RWPE1 (cell line): ENCODE results near the gene NABP2.

ENCODE experiments used
- CTCF ChIA-PET: fragments of 350-600 bp; sonication (Branson Sonifier 250); formaldehyde crosslinking; extraction: SDS; loops from one replicate; lab custom pipeline; 2021; lab: Yijun Ruan, JAX
- POLR2A ChIA-PET: fragments of 400-600 bp; formaldehyde crosslinking; extraction: SDS; loops from one replicate; lab custom pipeline; 2020; ENCODE audit warnings: antibody characterized with exemption; ENCODE audit not compliant: low non-redundant PET; lab: Yijun Ruan, JAX
- DNase-seq: peaks from one replicate; pipeline ENCODE4 v3.0.0; 2012; ENCODE audit warnings: low spot score
- H3K27ac ChIP-seq: fragments of 450-650 bp; 2 replicates; pipeline ENCODE4 v1.5.1; 2017
- TF ChIP-seq, protein P1 (sequence below): fragments of 450-650 bp; conservative IDR thresholded peaks from 2 replicates; pipeline ENCODE4 v1.5.1; 2017; ENCODE audit warnings: low read depth, mild to moderate bottlenecking

The NABP2 gene

DNA sequence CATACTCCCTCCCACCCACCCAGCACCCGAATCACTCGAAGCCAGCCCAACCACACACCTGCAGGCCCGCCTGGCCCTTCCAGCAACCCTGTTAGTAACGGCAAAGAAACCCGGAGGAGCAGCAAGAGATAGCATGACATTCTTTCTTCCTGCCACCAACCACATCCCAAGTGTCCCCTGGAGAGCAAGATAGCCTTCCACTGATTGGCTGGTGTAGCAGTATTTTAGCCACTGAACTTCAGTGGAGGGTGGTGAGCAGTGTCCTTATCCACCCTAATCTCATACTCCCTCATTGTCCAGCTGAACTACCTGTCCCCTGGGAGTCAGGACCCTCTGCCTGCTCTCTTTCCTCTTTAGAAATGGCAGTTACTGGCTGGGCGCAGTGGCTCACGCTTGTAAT lies 4.9 kb downstream of the NABP2 start:
- TF ChIP-seq, protein P1, sequence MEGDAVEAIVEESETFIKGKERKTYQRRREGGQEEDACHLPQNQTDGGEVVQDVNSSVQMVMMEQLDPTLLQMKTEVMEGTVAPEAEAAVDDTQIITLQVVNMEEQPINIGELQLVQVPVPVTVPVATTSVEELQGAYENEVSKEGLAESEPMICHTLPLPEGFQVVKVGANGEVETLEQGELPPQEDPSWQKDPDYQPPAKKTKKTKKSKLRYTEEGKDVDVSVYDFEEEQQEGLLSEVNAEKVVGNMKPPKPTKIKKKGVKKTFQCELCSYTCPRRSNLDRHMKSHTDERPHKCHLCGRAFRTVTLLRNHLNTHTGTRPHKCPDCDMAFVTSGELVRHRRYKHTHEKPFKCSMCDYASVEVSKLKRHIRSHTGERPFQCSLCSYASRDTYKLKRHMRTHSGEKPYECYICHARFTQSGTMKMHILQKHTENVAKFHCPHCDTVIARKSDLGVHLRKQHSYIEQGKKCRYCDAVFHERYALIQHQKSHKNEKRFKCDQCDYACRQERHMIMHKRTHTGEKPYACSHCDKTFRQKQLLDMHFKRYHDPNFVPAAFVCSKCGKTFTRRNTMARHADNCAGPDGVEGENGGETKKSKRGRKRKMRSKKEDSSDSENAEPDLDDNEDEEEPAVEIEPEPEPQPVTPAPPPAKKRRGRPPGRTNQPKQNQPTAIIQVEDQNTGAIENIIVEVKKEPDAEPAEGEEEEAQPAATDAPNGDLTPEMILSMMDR = no peak
- CTCF ChIA-PET = no interaction called here
- DNase-seq = no peak
- POLR2A ChIA-PET = interaction anchor here (0.7 kb wide), 1 partner anchor 19 kb away, joined by 3 read pairs; no protein-coding TSS in a partner anchor
- no peak overlapping the region for H3K27ac ChIP-seq

DNA sequence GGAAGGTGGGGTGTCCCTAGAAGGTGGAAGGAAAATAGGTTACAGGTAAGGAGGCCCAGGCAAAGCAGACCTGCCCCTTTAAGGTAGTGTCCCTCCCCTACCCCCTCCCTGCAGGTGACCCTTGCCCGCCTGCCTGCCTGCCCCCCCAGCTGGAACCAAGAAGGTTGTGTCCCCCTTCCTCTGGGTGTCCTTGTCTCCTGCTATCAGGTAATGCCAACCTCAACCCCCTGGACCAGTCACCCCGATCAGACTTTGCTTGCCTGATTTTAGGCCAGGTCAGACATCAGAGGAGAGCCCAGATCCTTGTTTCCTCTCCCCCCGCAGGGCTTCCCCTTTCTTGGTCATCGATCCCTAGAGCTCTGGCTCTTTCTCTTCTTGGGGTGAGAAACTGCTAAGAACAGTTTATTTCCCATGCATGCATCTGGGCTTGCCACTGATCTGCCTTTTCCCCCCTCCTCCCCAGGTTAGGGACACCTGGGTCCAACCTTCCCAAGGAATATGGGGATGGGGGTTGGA lies 5.8 kb downstream of the NABP2 start, which contains the start of gene SLC39A5:
Gene SLC39A5 (plus strand): TSS at position 136 of the 516 bp plus-strand sequence. CDS start 1,224 bp downstream, outside the sequence.
- no peak within 1 kb of the TSS for H3K27ac ChIP-seq
- no peak for DNase-seq
- CTCF ChIA-PET = no interaction called here
- POLR2A ChIA-PET = interaction anchor here (0.8 kb wide), 1 partner anchor 28 kb away, joined by 4 read pairs; no protein-coding TSS in a partner anchor
- TF ChIP-seq, protein P1 = no peak

DNA sequence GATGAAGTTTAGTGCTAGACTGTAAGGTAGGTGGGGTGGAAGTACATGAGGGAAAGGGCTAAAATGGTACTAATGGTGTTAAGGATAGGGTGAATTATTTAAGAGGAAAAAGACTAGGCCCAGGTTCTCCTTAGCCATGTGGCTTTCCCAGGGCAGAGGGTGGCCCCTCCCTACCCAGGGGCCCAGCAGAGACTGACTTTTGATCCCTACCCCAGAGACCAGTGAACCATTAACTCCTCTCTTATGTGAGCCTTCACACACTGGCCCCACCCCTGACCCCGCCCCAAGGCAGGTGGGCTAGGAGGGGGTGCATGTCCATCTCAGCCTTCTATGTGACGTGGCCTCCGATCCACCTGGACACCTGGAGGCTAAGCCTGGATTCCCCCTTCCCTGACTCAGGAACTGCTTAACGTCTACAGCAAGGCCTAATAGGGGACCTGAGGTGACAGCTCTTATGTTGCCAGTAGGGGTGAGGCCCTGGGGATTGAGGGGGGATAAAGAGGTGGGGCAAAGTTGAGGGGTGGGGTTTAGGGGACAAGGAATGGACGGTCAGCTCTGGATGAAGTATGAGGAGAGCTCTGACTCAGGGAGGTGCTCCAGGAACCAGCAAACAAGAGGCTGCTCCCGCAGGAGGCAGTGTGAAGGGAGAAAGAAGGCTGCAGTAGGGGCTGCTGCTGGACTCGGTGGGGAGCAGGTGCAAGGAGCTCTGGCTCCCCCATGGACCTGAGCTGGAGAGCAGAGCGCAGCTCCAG lies 6.5 kb downstream of the NABP2 start:
- DNase-seq = no peak
- H3K27ac ChIP-seq = no peak overlapping the region
- CTCF ChIA-PET = no interaction called here
- TF ChIP-seq, protein P1 = no peak
- POLR2A ChIA-PET = interaction anchor here (0.8 kb wide), 1 partner anchor 28 kb away, joined by 4 read pairs; no protein-coding TSS in a partner anchor

DNA sequence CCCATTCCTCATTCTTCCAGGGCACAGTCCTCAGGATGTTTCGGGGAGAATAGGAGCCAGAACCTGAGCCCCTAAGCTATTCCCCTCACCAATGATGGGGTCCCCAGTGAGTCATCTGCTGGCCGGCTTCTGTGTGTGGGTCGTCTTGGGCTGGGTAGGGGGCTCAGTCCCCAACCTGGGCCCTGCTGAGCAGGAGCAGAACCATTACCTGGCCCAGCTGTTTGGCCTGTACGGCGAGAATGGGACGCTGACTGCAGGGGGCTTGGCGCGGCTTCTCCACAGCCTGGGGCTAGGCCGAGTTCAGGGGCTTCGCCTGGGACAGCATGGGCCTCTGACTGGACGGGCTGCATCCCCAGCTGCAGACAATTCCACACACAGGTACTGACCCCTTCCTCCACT lies 7.0 kb downstream of the NABP2 start:
- CTCF ChIA-PET = no interaction called here
- DNase-seq = no peak
- POLR2A ChIA-PET = no interaction called here
- H3K27ac ChIP-seq = no peak overlapping the region
- TF ChIP-seq, protein P1 = no peak

DNA sequence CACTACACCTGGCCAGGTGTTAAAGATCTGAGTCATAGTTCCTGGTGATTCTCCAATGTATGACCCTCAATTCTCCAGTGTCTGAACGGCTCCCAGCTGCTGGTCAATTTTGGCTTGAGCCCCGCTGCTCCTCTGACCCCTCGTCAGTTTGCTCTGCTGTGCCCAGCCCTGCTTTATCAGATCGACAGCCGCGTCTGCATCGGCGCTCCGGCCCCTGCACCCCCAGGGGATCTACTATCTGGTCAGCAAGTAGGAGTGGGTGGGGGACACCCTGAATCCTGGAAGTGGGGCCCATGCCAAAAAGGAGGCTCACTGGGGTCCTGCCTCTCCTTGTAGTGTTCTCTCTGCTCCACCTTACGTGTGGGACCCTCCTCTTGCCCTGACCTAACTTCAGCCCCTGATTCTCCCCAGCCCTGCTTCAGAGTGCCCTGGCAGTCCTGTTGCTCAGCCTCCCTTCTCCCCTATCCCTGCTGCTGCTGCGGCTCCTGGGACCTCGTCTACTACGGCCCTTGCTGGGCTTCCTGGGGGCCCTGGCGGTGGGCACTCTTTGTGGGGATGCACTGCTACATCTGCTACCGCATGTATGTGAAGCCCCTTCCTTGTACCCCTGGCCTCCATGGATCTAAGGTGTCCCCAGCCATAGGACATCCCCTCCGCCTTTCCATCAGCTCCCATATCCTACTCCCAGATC lies 10.7 kb downstream of the NABP2 start:
- no peak for DNase-seq
- no peak overlapping the region for H3K27ac ChIP-seq
- ChIA-PET POLR2A (no interaction called here), CTCF (interaction anchor here (0.6 kb wide), 1 partner anchor 100 kb away, joined by 3 read pairs; no protein-coding TSS in a partner anchor)
- TF ChIP-seq, protein P1 = no peak

DNA sequence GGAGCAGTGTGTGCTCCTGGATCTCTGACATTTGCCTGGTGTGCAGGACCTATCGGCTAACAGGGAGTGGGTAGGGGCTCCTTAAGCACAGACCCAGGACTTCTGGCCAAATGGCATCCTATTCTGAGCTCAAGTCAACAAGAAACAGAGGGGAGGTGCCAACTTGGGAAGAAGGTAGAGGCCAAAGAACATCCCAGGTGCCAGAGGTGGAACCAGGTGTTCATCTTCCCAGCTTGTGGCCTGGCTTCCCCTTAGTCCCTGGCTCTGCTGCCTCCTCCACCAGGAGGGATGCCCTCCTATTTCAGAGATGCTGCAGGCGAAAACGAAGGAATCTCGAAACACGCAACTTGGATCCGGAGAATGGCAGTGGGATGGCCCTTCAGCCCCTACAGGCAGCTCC lies 11.9 kb downstream of the NABP2 start:
- no peak for DNase-seq
- TF ChIP-seq, protein P1 = no peak
- POLR2A ChIA-PET = no interaction called here
- H3K27ac ChIP-seq = peak overlapping the region; percentile 7; the same call in 1 of the 2 replicates
- CTCF ChIA-PET = interaction anchor here (0.7 kb wide), 2 partner anchors 42 to 304 kb away, joined by 3 read pairs; no protein-coding TSS in a partner anchor
